ENCODE results near the gene CTCFL. TPM values are rescaled to one million over a fixed set of nuclear protein-coding genes. Genes with fewer than 3 reads are reported as not detected.
"Not testable (repeated sequence)": the region's sequence is repeated elsewhere in the genome, so short reads cannot be mapped to it uniquely, and the experiment has no call there.

CTCFL gene
- total RNA-seq, 1 donor from 2014 or later, result 0.12 TPM

DNA sequence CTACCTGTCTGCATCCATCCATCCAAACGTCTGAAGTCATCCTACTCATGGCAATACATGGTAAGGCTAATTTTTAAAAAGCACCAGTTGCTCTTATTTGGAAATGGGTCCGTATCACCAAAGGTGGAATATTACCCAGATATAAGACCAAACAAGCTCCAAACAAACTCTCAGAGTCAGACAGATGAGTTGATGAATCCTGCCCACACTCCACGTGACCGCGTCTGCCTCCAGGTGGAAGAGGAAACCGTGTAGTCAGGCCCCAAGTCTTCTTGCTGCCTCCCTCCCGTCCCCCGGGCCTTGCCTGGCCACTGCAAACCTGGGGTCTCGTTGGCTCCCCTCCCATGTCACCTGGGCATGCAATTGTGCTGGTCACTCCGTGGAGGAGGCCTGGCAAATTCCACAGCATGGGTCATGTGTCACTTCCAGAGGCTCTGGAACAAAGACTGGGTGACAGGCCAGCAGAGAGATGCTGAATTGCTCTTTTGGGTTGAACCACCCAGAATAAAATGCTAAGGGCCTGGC is 31.8 kb downstream of the CTCFL start:
- H3K4me3 ChIP-seq (ENCODE audit: low read depth, low read length), result no peak overlapping the region
- TF ChIP-seq, protein P1, sequence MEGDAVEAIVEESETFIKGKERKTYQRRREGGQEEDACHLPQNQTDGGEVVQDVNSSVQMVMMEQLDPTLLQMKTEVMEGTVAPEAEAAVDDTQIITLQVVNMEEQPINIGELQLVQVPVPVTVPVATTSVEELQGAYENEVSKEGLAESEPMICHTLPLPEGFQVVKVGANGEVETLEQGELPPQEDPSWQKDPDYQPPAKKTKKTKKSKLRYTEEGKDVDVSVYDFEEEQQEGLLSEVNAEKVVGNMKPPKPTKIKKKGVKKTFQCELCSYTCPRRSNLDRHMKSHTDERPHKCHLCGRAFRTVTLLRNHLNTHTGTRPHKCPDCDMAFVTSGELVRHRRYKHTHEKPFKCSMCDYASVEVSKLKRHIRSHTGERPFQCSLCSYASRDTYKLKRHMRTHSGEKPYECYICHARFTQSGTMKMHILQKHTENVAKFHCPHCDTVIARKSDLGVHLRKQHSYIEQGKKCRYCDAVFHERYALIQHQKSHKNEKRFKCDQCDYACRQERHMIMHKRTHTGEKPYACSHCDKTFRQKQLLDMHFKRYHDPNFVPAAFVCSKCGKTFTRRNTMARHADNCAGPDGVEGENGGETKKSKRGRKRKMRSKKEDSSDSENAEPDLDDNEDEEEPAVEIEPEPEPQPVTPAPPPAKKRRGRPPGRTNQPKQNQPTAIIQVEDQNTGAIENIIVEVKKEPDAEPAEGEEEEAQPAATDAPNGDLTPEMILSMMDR (conservative IDR thresholded peaks at IDR 0.05; ENCODE audit: low read depth, low read length), result no peak
- no peak for DNase-seq (ENCODE audit: low read depth)

DNA sequence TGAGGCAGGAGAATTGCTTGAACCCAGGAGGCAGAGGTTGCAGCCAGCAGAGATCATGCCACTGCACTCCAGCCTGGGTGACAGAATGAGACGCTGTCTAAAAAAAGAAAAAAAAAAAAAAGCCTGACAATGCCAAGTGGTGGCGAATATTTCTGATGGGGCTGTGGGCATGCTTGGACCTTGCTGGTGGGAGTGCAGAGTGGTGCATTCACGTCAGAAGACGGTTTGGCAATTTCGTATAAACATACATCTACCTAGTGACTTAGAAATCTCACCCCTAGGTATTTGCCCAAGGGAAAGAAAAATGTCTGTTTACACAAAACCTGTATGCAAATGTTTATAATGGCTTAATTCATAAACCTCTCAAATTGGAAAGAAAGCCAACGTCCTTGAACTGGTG is 33.6 kb downstream of the CTCFL start:
- TF ChIP-seq, protein P1 (conservative IDR thresholded peaks at IDR 0.05; ENCODE audit: low read depth, low read length), result no peak
- no peak for DNase-seq (ENCODE audit: low read depth)
- no peak overlapping the region for H3K4me3 ChIP-seq (ENCODE audit: low read depth, low read length)

DNA sequence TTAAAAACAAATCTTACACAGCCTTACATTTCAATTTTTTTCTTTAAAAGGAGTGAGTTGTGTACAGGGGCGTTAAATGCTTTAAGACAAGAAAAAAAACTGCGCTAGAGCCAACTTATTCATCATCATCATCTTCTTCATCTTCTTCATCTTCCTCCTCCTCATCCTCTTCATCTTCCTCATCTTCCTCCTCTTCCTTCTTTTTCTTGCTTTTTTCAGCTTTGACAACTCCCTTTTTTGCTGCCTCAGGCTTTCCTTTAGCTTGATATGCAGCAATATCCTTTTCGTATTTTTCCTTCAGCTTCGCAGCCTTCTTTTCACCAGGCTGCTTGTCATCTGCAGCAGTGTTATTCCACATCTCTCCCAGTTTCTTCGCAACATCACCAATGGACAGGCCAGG is 36.7 kb downstream of the CTCFL start:
- not testable (repeated sequence) for DNase-seq (ENCODE audit: low read depth); H3K4me3 ChIP-seq (ENCODE audit: low read depth, low read length)

- TF ChIP-seq, protein P1 (conservative IDR thresholded peaks at IDR 0.05; ENCODE audit: low read depth, low read length), result no peak
- DNase-seq (ENCODE audit: low read depth), result no peak
Observed at GRCh38 chr20:57485770-57486169, 39.2 kb downstream of the CTCFL start.

GRCh38 chr20:57484772-57485171 is 40.2 kb downstream of the CTCFL start:
- H3K4me3 ChIP-seq (ENCODE audit: low read depth, low read length), result no peak overlapping the region

More at GRCh38 chr20:57485770-57486169, 39.2 kb downstream of the CTCFL start:
- H3K4me3 ChIP-seq (ENCODE audit: low read depth, low read length), result no peak overlapping the region

GRCh38 chr20:57483287-57484050 is 41.5 kb downstream of the CTCFL start:
- no peak for DNase-seq (ENCODE audit: low read depth)
- TF ChIP-seq, protein P1 (conservative IDR thresholded peaks at IDR 0.05; ENCODE audit: low read depth, low read length), result no peak
- H3K4me3 ChIP-seq (ENCODE audit: low read depth, low read length), result no peak overlapping the region

More at GRCh38 chr20:57484772-57485171, 40.2 kb downstream of the CTCFL start:
- TF ChIP-seq, protein P1 (conservative IDR thresholded peaks at IDR 0.05; ENCODE audit: low read depth, low read length), result no peak
- DNase-seq (ENCODE audit: low read depth), result no peak

DNA sequence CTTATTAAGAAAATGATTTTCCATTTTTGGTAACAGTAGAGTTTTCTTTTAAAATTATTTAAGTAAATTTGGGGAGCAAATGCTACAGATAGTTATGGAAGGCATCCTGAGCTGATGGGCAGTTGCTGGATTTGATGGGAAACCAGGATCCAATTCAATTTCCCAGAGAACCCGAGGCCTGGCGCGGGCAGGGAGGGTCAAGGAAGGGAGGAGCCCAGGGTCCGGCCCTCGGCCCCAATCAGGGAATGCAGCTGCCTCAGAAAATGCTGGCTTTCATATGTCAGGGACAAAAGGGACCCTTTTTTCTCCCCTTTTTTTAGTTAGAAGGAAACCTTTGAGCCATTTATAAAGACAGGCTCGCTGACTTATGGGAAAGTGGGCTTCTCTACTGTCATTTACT is 42.1 kb downstream of the CTCFL start:
- DNase-seq (ENCODE audit: low read depth), result no peak

More for the DNA sequence above, 42.1 kb downstream of the CTCFL start:
- TF ChIP-seq, protein P1 (conservative IDR thresholded peaks at IDR 0.05; ENCODE audit: low read depth, low read length), result no peak
- H3K4me3 ChIP-seq (ENCODE audit: low read depth, low read length), result no peak overlapping the region
